NCI-H128 (cell line): ENCODE measurements around the gene BANP.
"Not testable (repeated sequence)": the region's sequence is repeated elsewhere in the genome, so short reads cannot be mapped to it uniquely, and the experiment has no call there.

Source experiments
- DNase-seq: peaks from one replicate; lab custom pipeline; 2025; ENCODE audit not compliant: unreplicated experiment; lab: John Stamatoyannopoulos, UW

Gene BANP

GRCh38 chr16:88098731-88099562 is 147.7 kb downstream of the BANP start:
- DNase-seq = not testable (repeated sequence)

- no peak for DNase-seq
Observed at GRCh38 chr16:88099563-88099890, 148.3 kb downstream of the BANP start.

GRCh38 chr16:88099956-88100355 is 148.7 kb downstream of the BANP start:
- DNase-seq = not testable (repeated sequence)

GRCh38 chr16:88100801-88101622 is 149.8 kb downstream of the BANP start:
- DNase-seq = not testable (repeated sequence)

GRCh38 chr16:88101623-88102105 is 150.4 kb downstream of the BANP start:
- DNase-seq = not testable (repeated sequence)

GRCh38 chr16:88102597-88102996 is 151.4 kb downstream of the BANP start:
- DNase-seq = no peak

- no peak for DNase-seq
Observed at GRCh38 chr16:88103011-88103410, 151.8 kb downstream of the BANP start.

- DNase-seq = no peak
Observed at GRCh38 chr16:88103581-88104188, 152.5 kb downstream of the BANP start.

GRCh38 chr16:88104363-88104762 is 153.1 kb downstream of the BANP start:
- DNase-seq = not testable (repeated sequence)

- not testable (repeated sequence) for DNase-seq
Observed at GRCh38 chr16:88105574-88106140, 154.4 kb downstream of the BANP start.

- not testable (repeated sequence) for DNase-seq
Observed at GRCh38 chr16:88106566-88106965, 155.3 kb downstream of the BANP start.

- DNase-seq = no peak
Observed at GRCh38 chr16:88108762-88109161, 157.5 kb downstream of the BANP start.

- not testable (repeated sequence) for DNase-seq
Observed at GRCh38 chr16:88109726-88110621, 158.7 kb downstream of the BANP start.

GRCh38 chr16:88110875-88111494 is 159.8 kb downstream of the BANP start:
- DNase-seq = not testable (repeated sequence)

GRCh38 chr16:88111976-88112375 is 160.7 kb downstream of the BANP start:
- DNase-seq = not testable (repeated sequence)

- DNase-seq = no peak
Observed at GRCh38 chr16:88113545-88114045, 162.4 kb downstream of the BANP start.

GRCh38 chr16:88114541-88115228 is 163.5 kb downstream of the BANP start:
- DNase-seq = not testable (repeated sequence)

GRCh38 chr16:88116121-88116520 is 164.9 kb downstream of the BANP start:
- no peak for DNase-seq

- no peak for DNase-seq
Observed at GRCh38 chr16:88117476-88117868, 166.2 kb downstream of the BANP start.
